Measurements from ENCODE around the gene EEF1AKMT3.
"Not testable (repeated sequence)": the region's sequence is repeated elsewhere in the genome, so short reads cannot be mapped to it uniquely, and the experiment has no call there.

The EEF1AKMT3 gene

GRCh38 chr12:57816001-57816854 lies 43.8 kb downstream of the EEF1AKMT3 start:
- DNase-seq (ENCODE audit: low read depth in 3 of 3), result no peak

GRCh38 chr12:57816855-57817151 lies 44.4 kb downstream of the EEF1AKMT3 start:
- DNase-seq (ENCODE audit: low read depth in 3 of 3), result no peak

- DNase-seq (ENCODE audit: low read depth in 3 of 3), result no peak
Measured at GRCh38 chr12:57817261-57817989, 45.0 kb downstream of the EEF1AKMT3 start.

- DNase-seq (ENCODE audit: low read depth in 3 of 3), result not testable (repeated sequence)
Measured at GRCh38 chr12:57817990-57818331, 45.5 kb downstream of the EEF1AKMT3 start.

- not testable (repeated sequence) for DNase-seq (ENCODE audit: low read depth in 3 of 3)
Measured at GRCh38 chr12:57820119-57820518, 47.7 kb downstream of the EEF1AKMT3 start.

- not testable (repeated sequence) for DNase-seq (ENCODE audit: low read depth in 3 of 3)
Measured at GRCh38 chr12:57821015-57821414, 48.6 kb downstream of the EEF1AKMT3 start.

GRCh38 chr12:57821474-57822214 lies 49.2 kb downstream of the EEF1AKMT3 start:
- DNase-seq (ENCODE audit: low read depth in 3 of 3), result no peak

- DNase-seq (ENCODE audit: low read depth in 3 of 3), result no peak
Measured at GRCh38 chr12:57822392-57823130, 50.1 kb downstream of the EEF1AKMT3 start.

GRCh38 chr12:57823131-57823907 lies 50.9 kb downstream of the EEF1AKMT3 start:
- DNase-seq (ENCODE audit: low read depth in 3 of 3), result no peak

GRCh38 chr12:57823908-57824640 lies 51.7 kb downstream of the EEF1AKMT3 start:
- DNase-seq (ENCODE audit: low read depth in 3 of 3), result no peak

GRCh38 chr12:57825451-57825850 lies 53.0 kb downstream of the EEF1AKMT3 start:
- no peak for DNase-seq (ENCODE audit: low read depth in 3 of 3)

GRCh38 chr12:57826400-57826799 lies 54.0 kb downstream of the EEF1AKMT3 start:
- DNase-seq (ENCODE audit: low read depth in 3 of 3), result no peak

GRCh38 chr12:57826966-57827365 lies 54.6 kb downstream of the EEF1AKMT3 start:
- DNase-seq (ENCODE audit: low read depth in 3 of 3), result no peak

- DNase-seq (ENCODE audit: low read depth in 3 of 3), result no peak
Measured at GRCh38 chr12:57829025-57829777, 56.8 kb downstream of the EEF1AKMT3 start.

- no peak for DNase-seq (ENCODE audit: low read depth in 3 of 3)
Measured at GRCh38 chr12:57830393-57830792, 58.0 kb downstream of the EEF1AKMT3 start.
